ENCODE results near the gene ST3GAL6.

DNA sequence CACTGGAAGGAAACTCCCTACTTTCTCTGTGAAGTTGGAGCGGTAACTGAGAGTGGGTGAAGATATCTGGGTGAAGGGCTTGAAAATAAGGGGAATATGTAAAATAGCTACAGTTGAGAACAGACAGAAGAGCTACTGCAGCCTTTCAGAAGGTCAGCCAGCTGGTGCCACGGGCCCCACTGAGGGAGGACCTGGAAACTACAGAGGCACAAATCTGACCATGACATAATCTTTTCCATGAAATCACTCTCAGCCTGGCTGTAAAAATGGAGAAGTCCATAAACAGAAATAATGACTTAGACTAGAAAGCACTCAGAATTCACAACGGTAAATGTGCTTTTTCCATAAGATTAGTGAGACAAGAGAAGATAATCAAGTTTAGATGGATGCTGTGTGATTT is 46.4 kb downstream of the ST3GAL6 start:
- no peak for TF ChIP-seq EP300 (IDR thresholded peaks at IDR 0.05; ENCODE audit: borderline replicate concordance in 1 of 2, control insufficient read depth in 1 of 2, low read depth in 2 of 2, low read length in 2 of 2)
- TF ChIP-seq BRCA1 (IDR thresholded peaks at IDR 0.05; ENCODE audit: low read depth, low read length), result no peak
- TF ChIP-seq POLR2AphosphoS5 (IDR thresholded peaks at IDR 0.05; ENCODE audit: low read length), result no peak
- TF ChIP-seq, protein P1, sequence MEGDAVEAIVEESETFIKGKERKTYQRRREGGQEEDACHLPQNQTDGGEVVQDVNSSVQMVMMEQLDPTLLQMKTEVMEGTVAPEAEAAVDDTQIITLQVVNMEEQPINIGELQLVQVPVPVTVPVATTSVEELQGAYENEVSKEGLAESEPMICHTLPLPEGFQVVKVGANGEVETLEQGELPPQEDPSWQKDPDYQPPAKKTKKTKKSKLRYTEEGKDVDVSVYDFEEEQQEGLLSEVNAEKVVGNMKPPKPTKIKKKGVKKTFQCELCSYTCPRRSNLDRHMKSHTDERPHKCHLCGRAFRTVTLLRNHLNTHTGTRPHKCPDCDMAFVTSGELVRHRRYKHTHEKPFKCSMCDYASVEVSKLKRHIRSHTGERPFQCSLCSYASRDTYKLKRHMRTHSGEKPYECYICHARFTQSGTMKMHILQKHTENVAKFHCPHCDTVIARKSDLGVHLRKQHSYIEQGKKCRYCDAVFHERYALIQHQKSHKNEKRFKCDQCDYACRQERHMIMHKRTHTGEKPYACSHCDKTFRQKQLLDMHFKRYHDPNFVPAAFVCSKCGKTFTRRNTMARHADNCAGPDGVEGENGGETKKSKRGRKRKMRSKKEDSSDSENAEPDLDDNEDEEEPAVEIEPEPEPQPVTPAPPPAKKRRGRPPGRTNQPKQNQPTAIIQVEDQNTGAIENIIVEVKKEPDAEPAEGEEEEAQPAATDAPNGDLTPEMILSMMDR (IDR thresholded peaks at IDR 0.05 in 2 of 3, conservative IDR thresholded peaks at IDR 0.05 in 1 of 3; ENCODE audit: control insufficient read depth in 2 of 3, extremely low read depth in 1 of 3, insufficient read depth in 1 of 3, low read depth in 3 of 3, low read length in 3 of 3), result no peak
